ENCODE measurements around the gene S100A1. TPM values are rescaled to one million over a fixed set of nuclear protein-coding genes. Genes with fewer than 3 reads are reported as not detected.

S100A1 gene
- polyA plus RNA-seq, 1 of the 3 experiments (the other 2 are of a cell fraction) = 0.18 TPM

DNA sequence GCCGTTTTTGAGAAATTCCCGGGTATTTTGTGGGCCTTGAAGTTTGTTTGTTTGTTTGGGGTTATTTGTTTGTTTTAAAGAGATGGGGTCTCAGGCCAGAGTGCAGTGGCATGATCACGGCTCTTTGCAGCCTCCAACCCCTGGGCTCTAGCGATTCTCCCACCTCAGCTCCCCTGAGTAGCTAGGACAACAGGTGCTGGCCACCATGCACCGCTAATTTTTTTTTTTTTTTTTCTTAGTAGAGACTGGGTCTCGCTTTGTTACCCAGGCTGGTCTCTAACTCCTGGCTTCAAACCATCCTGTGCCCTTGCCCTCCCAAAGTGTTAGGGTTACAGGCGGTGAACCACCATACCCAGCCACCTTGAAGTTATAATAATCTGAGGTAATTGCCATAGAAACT is 7.6 kb downstream of the S100A1 start (continued):
- TF ChIP-seq, protein P1, sequence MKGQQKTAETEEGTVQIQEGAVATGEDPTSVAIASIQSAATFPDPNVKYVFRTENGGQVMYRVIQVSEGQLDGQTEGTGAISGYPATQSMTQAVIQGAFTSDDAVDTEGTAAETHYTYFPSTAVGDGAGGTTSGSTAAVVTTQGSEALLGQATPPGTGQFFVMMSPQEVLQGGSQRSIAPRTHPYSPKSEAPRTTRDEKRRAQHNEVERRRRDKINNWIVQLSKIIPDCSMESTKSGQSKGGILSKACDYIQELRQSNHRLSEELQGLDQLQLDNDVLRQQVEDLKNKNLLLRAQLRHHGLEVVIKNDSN (IDR thresholded peaks at IDR 0.05; ENCODE audit: borderline replicate concordance, low read depth) = no peak
- no peak for TF ChIP-seq CHD2 (IDR thresholded peaks at IDR 0.05; ENCODE audit: low read length, partially characterized antibody)
- TF ChIP-seq FOXJ3 (CRISPR knock-in tag; IDR thresholded peaks at IDR 0.05) = no peak
- TF ChIP-seq, protein P2, sequence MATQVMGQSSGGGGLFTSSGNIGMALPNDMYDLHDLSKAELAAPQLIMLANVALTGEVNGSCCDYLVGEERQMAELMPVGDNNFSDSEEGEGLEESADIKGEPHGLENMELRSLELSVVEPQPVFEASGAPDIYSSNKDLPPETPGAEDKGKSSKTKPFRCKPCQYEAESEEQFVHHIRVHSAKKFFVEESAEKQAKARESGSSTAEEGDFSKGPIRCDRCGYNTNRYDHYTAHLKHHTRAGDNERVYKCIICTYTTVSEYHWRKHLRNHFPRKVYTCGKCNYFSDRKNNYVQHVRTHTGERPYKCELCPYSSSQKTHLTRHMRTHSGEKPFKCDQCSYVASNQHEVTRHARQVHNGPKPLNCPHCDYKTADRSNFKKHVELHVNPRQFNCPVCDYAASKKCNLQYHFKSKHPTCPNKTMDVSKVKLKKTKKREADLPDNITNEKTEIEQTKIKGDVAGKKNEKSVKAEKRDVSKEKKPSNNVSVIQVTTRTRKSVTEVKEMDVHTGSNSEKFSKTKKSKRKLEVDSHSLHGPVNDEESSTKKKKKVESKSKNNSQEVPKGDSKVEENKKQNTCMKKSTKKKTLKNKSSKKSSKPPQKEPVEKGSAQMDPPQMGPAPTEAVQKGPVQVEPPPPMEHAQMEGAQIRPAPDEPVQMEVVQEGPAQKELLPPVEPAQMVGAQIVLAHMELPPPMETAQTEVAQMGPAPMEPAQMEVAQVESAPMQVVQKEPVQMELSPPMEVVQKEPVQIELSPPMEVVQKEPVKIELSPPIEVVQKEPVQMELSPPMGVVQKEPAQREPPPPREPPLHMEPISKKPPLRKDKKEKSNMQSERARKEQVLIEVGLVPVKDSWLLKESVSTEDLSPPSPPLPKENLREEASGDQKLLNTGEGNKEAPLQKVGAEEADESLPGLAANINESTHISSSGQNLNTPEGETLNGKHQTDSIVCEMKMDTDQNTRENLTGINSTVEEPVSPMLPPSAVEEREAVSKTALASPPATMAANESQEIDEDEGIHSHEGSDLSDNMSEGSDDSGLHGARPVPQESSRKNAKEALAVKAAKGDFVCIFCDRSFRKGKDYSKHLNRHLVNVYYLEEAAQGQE (IDR thresholded peaks at IDR 0.05; ENCODE audit: low read depth, low read length) = no peak
- no peak for TF ChIP-seq RAD21 (IDR thresholded peaks at IDR 0.05; ENCODE audit: low read length)
- no peak for TF ChIP-seq POLR2AphosphoS5 (IDR thresholded peaks at IDR 0.05; ENCODE audit: low read depth, low read length)
- TF ChIP-seq MEF2A (IDR thresholded peaks at IDR 0.05; ENCODE audit: borderline replicate concordance, low read depth) = no peak
- no peak for TF ChIP-seq ELF1 (IDR thresholded peaks at IDR 0.05)

DNA sequence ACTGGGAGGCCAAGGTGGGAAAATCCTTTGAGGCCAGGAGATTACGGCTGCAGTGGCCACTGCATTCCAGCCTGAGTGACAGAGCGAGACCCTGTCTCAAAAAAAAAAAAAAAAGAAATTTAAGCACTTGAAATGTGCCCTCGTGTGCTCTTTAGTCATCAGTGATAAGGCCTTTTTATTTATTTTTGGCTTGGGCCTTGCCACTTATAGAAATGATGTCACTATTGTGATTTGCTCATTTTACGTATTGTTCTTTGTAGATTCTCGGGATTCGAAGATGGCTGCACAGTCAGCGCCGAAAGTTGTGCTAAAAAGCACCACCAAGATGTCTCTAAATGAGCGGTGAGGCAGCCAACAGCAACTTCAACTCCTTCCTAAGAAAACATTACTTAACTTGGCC is 8.1 kb downstream of the S100A1 start:
- CTCF ChIA-PET = no interaction called here
- Histone ChIP-seq H2AFZ (ENCODE audit: low read depth) (no peak overlapping the region), H3K4me3 (ENCODE audit: low read depth in 2 of 2, low read length in 1 of 2) (no peak overlapping the region), H3K4me1 (ENCODE audit: control insufficient read depth in 1 of 2, insufficient read depth in 2 of 2, low read depth in 1 of 2, low read length in 1 of 2) (no peaks in the 10 kb centered on the region; a peak in 1 of 4 replicates), H3K9ac (no peak overlapping the region), H3K9me2 (no peaks in the 10 kb centered on the region), H3F3A (replicated peaks; ENCODE audit: insufficient read depth) (peaks cover 24% of the 10 kb centered on the region), H3K27ac (ENCODE audit: low read depth in 2 of 2, low read length in 1 of 2) (no peak overlapping the region), H4K20me1 (ENCODE audit: insufficient read depth) (peaks cover 3% of the 10 kb centered on the region; the same call in 1 of the 2 replicates), H3K79me2 (ENCODE audit: insufficient read depth) (peaks cover 70% of the 10 kb centered on the region), H3K4me2 (no peak overlapping the region), H3K27me3 (ENCODE audit: insufficient read depth) (no peaks in the 10 kb centered on the region), H3K36me3 (replicated peaks in 1 of 2; ENCODE audit: control insufficient read depth in 1 of 2, insufficient read depth in 2 of 2, low read length in 1 of 2) (peaks cover 44 to 59% of the 10 kb centered on the region in 2 experiments), H3K9me3 (no peaks in the 10 kb centered on the region)
- no peak for DNase-seq
- 96% methylated on average over 9 of the region's 9 CpGs for WGBS (ENCODE audit: low lambda C conversion rate)
- POLR2A ChIA-PET = interaction anchor here (0.6 kb wide), 1 partner anchor 14 kb away, joined by 3 read pairs; no protein-coding TSS in a partner anchor
- TF ChIP-seq RCOR1 (IDR thresholded peaks at IDR 0.05; ENCODE audit: low read length) (no peak), TAF1 (IDR thresholded peaks at IDR 0.05; ENCODE audit: borderline replicate concordance, low read depth, low read length) (no peak), TCF12 (IDR thresholded peaks at IDR 0.05) (no peak), SMC3 (IDR thresholded peaks at IDR 0.05; ENCODE audit: low read depth, low read length) (no peak), NRF1 (IDR thresholded peaks at IDR 0.05; ENCODE audit: low read depth, low read length) (no peak), FOXJ3 (CRISPR knock-in tag; IDR thresholded peaks at IDR 0.05) (no peak), MEF2A (IDR thresholded peaks at IDR 0.05; ENCODE audit: borderline replicate concordance, low read depth) (no peak), RAD21 (IDR thresholded peaks at IDR 0.05; ENCODE audit: low read length) (no peak), MXI1 (IDR thresholded peaks at IDR 0.05; ENCODE audit: low read depth, low read length) (no peak)
- TF ChIP-seq, protein P3, sequence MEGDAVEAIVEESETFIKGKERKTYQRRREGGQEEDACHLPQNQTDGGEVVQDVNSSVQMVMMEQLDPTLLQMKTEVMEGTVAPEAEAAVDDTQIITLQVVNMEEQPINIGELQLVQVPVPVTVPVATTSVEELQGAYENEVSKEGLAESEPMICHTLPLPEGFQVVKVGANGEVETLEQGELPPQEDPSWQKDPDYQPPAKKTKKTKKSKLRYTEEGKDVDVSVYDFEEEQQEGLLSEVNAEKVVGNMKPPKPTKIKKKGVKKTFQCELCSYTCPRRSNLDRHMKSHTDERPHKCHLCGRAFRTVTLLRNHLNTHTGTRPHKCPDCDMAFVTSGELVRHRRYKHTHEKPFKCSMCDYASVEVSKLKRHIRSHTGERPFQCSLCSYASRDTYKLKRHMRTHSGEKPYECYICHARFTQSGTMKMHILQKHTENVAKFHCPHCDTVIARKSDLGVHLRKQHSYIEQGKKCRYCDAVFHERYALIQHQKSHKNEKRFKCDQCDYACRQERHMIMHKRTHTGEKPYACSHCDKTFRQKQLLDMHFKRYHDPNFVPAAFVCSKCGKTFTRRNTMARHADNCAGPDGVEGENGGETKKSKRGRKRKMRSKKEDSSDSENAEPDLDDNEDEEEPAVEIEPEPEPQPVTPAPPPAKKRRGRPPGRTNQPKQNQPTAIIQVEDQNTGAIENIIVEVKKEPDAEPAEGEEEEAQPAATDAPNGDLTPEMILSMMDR (IDR thresholded peaks at IDR 0.05) = no peak
- TF ChIP-seq, protein P4, sequence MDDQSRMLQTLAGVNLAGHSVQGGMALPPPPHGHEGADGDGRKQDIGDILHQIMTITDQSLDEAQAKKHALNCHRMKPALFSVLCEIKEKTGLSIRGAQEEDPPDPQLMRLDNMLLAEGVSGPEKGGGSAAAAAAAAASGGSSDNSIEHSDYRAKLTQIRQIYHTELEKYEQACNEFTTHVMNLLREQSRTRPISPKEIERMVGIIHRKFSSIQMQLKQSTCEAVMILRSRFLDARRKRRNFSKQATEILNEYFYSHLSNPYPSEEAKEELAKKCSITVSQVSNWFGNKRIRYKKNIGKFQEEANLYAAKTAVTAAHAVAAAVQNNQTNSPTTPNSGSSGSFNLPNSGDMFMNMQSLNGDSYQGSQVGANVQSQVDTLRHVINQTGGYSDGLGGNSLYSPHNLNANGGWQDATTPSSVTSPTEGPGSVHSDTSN (IDR thresholded peaks at IDR 0.05) = no peak
- TF ChIP-seq, protein P5, sequence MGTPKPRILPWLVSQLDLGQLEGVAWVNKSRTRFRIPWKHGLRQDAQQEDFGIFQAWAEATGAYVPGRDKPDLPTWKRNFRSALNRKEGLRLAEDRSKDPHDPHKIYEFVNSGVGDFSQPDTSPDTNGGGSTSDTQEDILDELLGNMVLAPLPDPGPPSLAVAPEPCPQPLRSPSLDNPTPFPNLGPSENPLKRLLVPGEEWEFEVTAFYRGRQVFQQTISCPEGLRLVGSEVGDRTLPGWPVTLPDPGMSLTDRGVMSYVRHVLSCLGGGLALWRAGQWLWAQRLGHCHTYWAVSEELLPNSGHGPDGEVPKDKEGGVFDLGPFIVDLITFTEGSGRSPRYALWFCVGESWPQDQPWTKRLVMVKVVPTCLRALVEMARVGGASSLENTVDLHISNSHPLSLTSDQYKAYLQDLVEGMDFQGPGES (IDR thresholded peaks at IDR 0.05; ENCODE audit: low read depth, low read length) = no peak
- TF ChIP-seq, protein P6, sequence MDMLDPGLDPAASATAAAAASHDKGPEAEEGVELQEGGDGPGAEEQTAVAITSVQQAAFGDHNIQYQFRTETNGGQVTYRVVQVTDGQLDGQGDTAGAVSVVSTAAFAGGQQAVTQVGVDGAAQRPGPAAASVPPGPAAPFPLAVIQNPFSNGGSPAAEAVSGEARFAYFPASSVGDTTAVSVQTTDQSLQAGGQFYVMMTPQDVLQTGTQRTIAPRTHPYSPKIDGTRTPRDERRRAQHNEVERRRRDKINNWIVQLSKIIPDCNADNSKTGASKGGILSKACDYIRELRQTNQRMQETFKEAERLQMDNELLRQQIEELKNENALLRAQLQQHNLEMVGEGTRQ (IDR thresholded peaks at IDR 0.05; ENCODE audit: borderline replicate concordance, low read depth, low read length) = no peak
